Stromal cell of bone marrow (primary cell): ENCODE measurements around the gene LPO.

Experiments used
- DNase-seq: peaks from one replicate; pipeline ENCODE4 v3.0.0-alpha.2; 2012; ENCODE audit warnings: low read depth

LPO gene

GRCh38 chr17:58238147-58238634, at the start of gene LPO:
Gene LPO, plus strand, starts transcription at chr17:58238584. Its CDS starts 4,396 bp downstream, at chr17:58242980.
- no peak for DNase-seq

- peak; percentile 87 for DNase-seq
Observed at GRCh38 chr17:58189436-58190146, 48.8 kb upstream of the LPO start.

GRCh38 chr17:58191241-58191896, 47.0 kb upstream of the LPO start:
- no peak for DNase-seq

- DNase-seq: no peak
Observed at GRCh38 chr17:58192612-58193011, 45.8 kb upstream of the LPO start, which contains the start of gene EPX. Gene EPX, plus strand, starts transcription at chr17:58192726. Its CDS starts 121 bp downstream, at chr17:58192847.

- DNase-seq: no peak
Observed at GRCh38 chr17:58193641-58194255, 44.6 kb upstream of the LPO start.

GRCh38 chr17:58195518-58196123, 42.8 kb upstream of the LPO start:
- no peak for DNase-seq

- no peak for DNase-seq
Observed at GRCh38 chr17:58196610-58197009, 41.8 kb upstream of the LPO start.

GRCh38 chr17:58200024-58200633, 38.3 kb upstream of the LPO start:
- peak; percentile 14 for DNase-seq

- no peak for DNase-seq
Observed at GRCh38 chr17:58202859-58203258, 35.5 kb upstream of the LPO start.

- DNase-seq: no peak
Observed at GRCh38 chr17:58204796-58205195, 33.6 kb upstream of the LPO start.

- DNase-seq: no peak
Observed at GRCh38 chr17:58205936-58206335, 32.4 kb upstream of the LPO start.

GRCh38 chr17:58207451-58207850, 30.9 kb upstream of the LPO start:
- DNase-seq: no peak

- no peak for DNase-seq
Observed at GRCh38 chr17:58208344-58208743, 30.0 kb upstream of the LPO start.

GRCh38 chr17:58210922-58211321, 27.5 kb upstream of the LPO start:
- no peak for DNase-seq

- no peak for DNase-seq
Observed at GRCh38 chr17:58215685-58216084, 22.7 kb upstream of the LPO start.

GRCh38 chr17:58217766-58218165, 20.6 kb upstream of the LPO start:
- no peak for DNase-seq

GRCh38 chr17:58219007-58219788, 19.2 kb upstream of the LPO start, which contains the start of gene MKS1:
Gene MKS1, minus strand, starts transcription at chr17:58219255. Its CDS starts 25 bp downstream, at chr17:58219230.
- peak; percentile 82 for DNase-seq

GRCh38 chr17:58219789-58220183, 18.6 kb upstream of the LPO start:
- no peak for DNase-seq

GRCh38 chr17:58224315-58224714, 14.1 kb upstream of the LPO start:
- no peak for DNase-seq

GRCh38 chr17:58227733-58228132, 10.7 kb upstream of the LPO start:
- no peak for DNase-seq

- DNase-seq: no peak
Observed at GRCh38 chr17:58228679-58229078, 9.7 kb upstream of the LPO start.
